Lung (tissue), 12 donors: ENCODE measurements around the gene TVP23A. TPM values are rescaled to one million over a fixed set of nuclear protein-coding genes. Genes with fewer than 3 reads are reported as not detected.

Source experiments
- ATAC-seq: fragments of 200-7000 bp; cut with Tn5 transposase; one replicate; pipeline ENCODE4 v1.9.1; 2020; ENCODE audit warnings: moderate number of reproducible peaks; ENCODE audit not compliant: insufficient read depth, low FRiP score
- DNase-seq, 3 donors: peaks; one replicate each; pipeline ENCODE4 v3.0.0-alpha.2; 2013 to 2017
- H3K27ac ChIP-seq, 2 donors: one replicate each; pipeline ENCODE4 v1.5.1; 2013; ENCODE audit warnings: mild to moderate bottlenecking in 2 of 2, moderate library complexity in 2 of 2, control low read depth in 1 of 2, inconsistent platforms in 1 of 2, low read depth in 1 of 2, low read length in 1 of 2
- H3K27me3 ChIP-seq, 3 donors: one replicate each; pipeline ENCODE4 v1.5.1; 2013; ENCODE audit warnings: low read length in 2 of 3; ENCODE audit not compliant: control insufficient read depth in 3 of 3, insufficient read depth in 3 of 3
- H3K36me3 ChIP-seq, 4 donors: one replicate each; pipeline ENCODE4 v1.5.1; 2013; ENCODE audit warnings: low read length in 4 of 4, mild to moderate bottlenecking in 1 of 4, moderate library complexity in 1 of 4; ENCODE audit not compliant: control insufficient read depth in 4 of 4, insufficient read depth in 4 of 4
- H3K4me1 ChIP-seq, 5 donors: one replicate each; pipeline ENCODE4 v1.5.1; 2013; ENCODE audit warnings: low read length in 5 of 5, mild to moderate bottlenecking in 2 of 5, moderate library complexity in 1 of 5; ENCODE audit not compliant: control insufficient read depth in 5 of 5, insufficient read depth in 5 of 5
- H3K4me3 ChIP-seq: one replicate; pipeline ENCODE4 v1.5.1; 2013; ENCODE audit warnings: mild to moderate bottlenecking, control low read depth, moderate library complexity
- H3K9ac ChIP-seq, 2 donors: one replicate each; pipeline ENCODE4 v1.5.1; 2013; ENCODE audit warnings: low read length in 2 of 2, control low read depth in 1 of 2; ENCODE audit not compliant: insufficient read depth in 1 of 2
- H3K9me3 ChIP-seq, 4 donors: one replicate each; pipeline ENCODE4 v1.5.1; 2013; ENCODE audit warnings: low read length in 3 of 4, mild to moderate bottlenecking in 1 of 4, moderate library complexity in 1 of 4; ENCODE audit not compliant: control insufficient read depth in 4 of 4, insufficient read depth in 3 of 4
- WGBS, 2 donors: extraction: QIAGEN DNeasy Blood & Tissue Kit; methylation state at CpG; one replicate each; pipeline ENCODE4 v1.1.7; 2013; 5-methylcytosine and 5-hydroxymethylcytosine counted together
- polyA plus RNA-seq, 2 donors: library from polyadenylated mRNA; stranded (reverse); fragments of 200-250 nt; gene quantifications; one replicate each; pipeline ENCODE4 v1.2.1, GENCODE V29; 2013
- total RNA-seq, 2 donors: library from RNA; depleted of rRNA in 1 of 2; stranded (reverse); fragments of >200 nt in 1 of 2; gene quantifications; one replicate each; pipeline ENCODE4 v1.2.1, GENCODE V29; 2014 to 2021
- TF ChIP-seq, protein P1 (sequence below): IDR thresholded peaks from 2 replicates; pipeline ENCODE4 v1.5.1; 2012; ENCODE audit warnings: mild to moderate bottlenecking; ENCODE audit errors: control extremely low read depth, extremely low read depth
- donor health status: control.
- donor health status: control.
- donor health status: Bipolar disorder and iron deficiency.
- donor health status: healthy.
- donor health status: DM: yes; HTN: yes; CAD: no.

The TVP23A gene
- total and polyA plus RNA-seq, 4 donors = 0.22 to 6.1 (median 0.25) TPM

- H3K36me3 ChIP-seq = no peaks in the 10 kb centered on the region
- H3K27me3 ChIP-seq = no peaks in the 10 kb centered on the region
- DNase-seq = no peak
- no peaks in the 10 kb centered on the region for H3K9me3 ChIP-seq
- WGBS, 2 donors = 74 to 86% methylated on average over 7 of the region's 7 CpGs
- no peak overlapping the region for H3K27ac ChIP-seq
- H3K4me3 ChIP-seq = no peak overlapping the region
- no peak overlapping the region for H3K9ac ChIP-seq
- no peak for ATAC-seq
- peaks cover 0 to 5% (median 0%) of the 10 kb centered on the region in 5 donors for H3K4me1 ChIP-seq
- TF ChIP-seq, protein P1, sequence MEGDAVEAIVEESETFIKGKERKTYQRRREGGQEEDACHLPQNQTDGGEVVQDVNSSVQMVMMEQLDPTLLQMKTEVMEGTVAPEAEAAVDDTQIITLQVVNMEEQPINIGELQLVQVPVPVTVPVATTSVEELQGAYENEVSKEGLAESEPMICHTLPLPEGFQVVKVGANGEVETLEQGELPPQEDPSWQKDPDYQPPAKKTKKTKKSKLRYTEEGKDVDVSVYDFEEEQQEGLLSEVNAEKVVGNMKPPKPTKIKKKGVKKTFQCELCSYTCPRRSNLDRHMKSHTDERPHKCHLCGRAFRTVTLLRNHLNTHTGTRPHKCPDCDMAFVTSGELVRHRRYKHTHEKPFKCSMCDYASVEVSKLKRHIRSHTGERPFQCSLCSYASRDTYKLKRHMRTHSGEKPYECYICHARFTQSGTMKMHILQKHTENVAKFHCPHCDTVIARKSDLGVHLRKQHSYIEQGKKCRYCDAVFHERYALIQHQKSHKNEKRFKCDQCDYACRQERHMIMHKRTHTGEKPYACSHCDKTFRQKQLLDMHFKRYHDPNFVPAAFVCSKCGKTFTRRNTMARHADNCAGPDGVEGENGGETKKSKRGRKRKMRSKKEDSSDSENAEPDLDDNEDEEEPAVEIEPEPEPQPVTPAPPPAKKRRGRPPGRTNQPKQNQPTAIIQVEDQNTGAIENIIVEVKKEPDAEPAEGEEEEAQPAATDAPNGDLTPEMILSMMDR = no peak
These were observed 31.3 kb upstream of the TVP23A start for GRCh38 chr16:10849736-10850477.

DNA sequence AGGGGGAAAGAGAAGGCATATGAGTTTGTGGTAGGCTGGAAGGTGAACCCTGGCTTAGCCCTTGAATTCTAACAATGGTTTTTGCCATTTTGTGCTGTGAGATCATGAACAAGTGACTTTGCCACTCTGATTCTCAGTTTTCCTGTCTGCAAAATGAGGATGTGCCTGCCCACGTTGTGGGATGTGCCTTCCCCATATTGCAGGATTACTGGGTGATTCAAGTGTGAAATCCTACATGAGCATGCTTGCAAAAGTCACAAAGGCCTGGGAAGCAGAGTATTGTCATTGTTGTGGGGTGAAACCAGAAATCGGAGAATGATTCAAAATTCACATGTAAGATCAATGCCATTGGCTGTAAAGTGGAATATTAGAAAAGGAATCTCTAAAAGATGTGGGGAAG, 28.6 kb upstream of the TVP23A start:
- Histone ChIP-seq H3K36me3 (no peaks in the 10 kb centered on the region), H3K9ac (no peak overlapping the region), H3K27me3 (no peaks in the 10 kb centered on the region), H3K4me1 (peaks cover 0 to 8% (median 0%) of the 10 kb centered on the region in 5 donors), H3K4me3 (no peak overlapping the region), H3K27ac (peak overlapping the region in 1 of 2 donors; percentile 74), H3K9me3 (no peaks in the 10 kb centered on the region)
- DNase-seq (no peak), ATAC-seq (no peak)
- TF ChIP-seq, protein P1 = no peak
- WGBS, 2 donors = 32 to 34% methylated on average over 2 of the region's 2 CpGs

DNA sequence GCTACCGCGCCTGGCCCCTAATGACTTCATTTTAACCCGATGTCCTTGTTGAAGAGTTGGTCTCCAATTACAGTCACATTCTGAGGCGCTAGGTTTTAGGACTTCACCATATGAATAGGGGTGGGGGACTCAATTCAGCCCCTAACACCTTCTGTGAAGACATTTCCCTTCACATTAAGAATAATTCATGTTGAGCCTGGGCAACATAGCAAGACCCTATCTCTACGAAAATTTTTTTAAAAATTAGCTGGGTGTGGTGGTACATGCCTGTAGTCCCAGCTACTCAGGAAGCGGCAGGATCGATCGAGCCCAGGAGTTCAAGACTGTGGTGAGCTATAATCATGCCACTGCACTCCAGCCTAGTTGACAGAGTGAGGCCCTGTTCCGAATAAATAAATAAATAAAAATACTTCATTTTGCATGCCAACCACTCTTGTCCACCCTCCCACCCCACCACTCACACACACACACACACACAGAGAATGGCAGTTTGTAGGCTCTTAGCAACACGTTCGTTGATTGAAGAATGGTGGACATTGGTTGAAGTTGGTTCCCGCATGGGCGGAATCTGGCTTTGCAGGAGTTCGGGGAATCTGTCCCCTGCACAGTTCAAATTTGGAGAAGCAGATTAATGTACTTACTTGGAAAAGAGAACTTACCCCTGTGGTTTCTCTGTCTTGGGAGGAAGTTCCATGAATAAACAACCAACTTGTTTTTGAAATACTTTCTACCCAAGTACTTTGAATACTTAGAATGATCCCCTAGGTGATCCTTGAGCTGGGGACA, 27.8 kb upstream of the TVP23A start:
- H3K27ac ChIP-seq = peak overlapping the region in 1 of 2 donors; percentile 74
- TF ChIP-seq, protein P1 = no peak
- ATAC-seq (peak; percentile 55), DNase-seq (no peak)
- WGBS, 2 donors = 74 to 78% methylated on average over 14 of the region's 14 CpGs
- no peaks in the 10 kb centered on the region for H3K9me3 ChIP-seq
- no peak overlapping the region for H3K9ac ChIP-seq
- H3K27me3 ChIP-seq = peaks cover 0 to under 1% (median 0%) of the 10 kb centered on the region in 3 donors
- no peak overlapping the region for H3K4me3 ChIP-seq
- H3K36me3 ChIP-seq = no peaks in the 10 kb centered on the region
- peaks cover 0 to 8% (median 0%) of the 10 kb centered on the region in 5 donors for H3K4me1 ChIP-seq
